NCI-H2171 (cell line): ENCODE measurements around the gene IFITM2.
A peak's percentile ranks its signal among the peaks of the same experiment; 100 is the strongest.

Experiments
- DNase-seq: peaks from one replicate; lab custom pipeline; 2025; lab: John Stamatoyannopoulos, UW

IFITM2 gene

GRCh38 chr11:293271-293851, 14.3 kb upstream of the IFITM2 start:
- DNase-seq = no peak

DNA sequence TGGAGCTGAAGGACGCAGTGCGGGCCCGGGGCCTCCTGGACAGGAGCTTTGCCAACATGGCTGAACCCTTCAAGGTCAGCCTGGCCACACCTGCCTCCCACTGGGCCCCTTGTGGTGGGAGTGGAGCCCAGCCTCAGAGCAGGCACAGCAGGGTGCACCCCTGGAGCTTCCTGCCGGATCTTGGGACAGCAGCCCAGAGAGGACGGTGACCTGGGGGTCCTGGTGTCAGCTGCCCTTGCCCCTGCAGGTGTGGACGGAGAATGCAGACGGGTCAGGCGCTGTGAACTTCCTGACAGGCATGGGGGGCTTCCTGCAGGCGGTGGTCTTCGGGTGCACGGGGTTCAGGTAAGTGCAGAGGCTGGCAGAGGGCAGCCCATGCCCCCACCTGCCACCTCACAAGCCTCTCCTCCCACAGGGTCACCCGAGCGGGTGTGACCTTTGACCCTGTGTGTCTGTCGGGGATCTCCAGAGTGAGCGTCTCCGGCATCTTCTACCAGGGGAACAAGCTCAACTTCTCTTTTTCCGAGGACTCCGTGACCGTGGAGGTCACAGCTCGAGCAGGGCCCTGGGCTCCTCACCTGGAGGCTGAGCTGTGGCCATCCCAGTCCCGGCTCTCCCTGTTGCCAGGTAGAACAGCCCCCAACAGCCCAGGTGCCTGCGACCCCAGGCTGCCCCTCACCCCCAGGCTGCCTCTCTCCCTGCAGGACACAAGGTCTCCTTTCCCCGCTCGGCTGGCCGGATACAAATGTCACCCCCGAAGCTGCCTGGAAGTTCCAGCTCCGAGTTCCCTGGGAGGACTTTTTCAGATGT, 13.6 kb upstream of the IFITM2 start:
- no peak for DNase-seq

- DNase-seq = no peak
Observed at GRCh38 chr11:294780-295179, 12.8 kb upstream of the IFITM2 start.

GRCh38 chr11:295351-296170, 12.1 kb upstream of the IFITM2 start:
- no peak for DNase-seq

- DNase-seq = no peak
Observed at GRCh38 chr11:296171-297050, 11.2 kb upstream of the IFITM2 start.

DNA sequence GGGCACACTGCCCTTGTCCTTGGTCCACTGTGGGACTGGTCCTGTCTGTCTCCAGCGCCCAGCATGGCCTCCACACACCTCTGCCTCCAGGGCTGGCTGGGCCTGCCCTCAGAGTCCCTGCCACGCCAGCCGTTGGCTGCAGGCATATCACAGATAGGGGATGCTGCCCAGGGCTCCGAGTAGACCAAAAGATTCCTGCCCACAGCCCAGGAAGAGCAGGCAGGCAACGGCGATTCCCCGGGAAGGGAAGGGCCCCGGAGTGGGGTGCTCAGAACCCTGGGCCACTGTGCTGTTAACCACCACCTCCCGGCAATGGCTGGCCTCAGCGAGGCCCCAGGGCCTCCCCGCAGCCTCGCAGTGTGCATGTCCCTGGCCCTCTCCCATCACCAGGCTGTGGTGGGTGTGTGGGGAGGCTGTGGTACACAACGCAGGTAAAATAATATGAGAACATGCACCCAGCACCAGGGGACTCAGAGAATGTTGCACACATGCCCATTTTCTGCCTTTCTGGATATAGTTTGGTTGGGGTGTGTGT, 10.5 kb upstream of the IFITM2 start:
- no peak for DNase-seq

GRCh38 chr11:297586-298405, 9.8 kb upstream of the IFITM2 start:
- no peak for DNase-seq

- no peak for DNase-seq
Observed at GRCh38 chr11:298406-299065, 9.1 kb upstream of the IFITM2 start.

- no peak for DNase-seq
Observed at GRCh38 chr11:299081-299891, 8.3 kb upstream of the IFITM2 start, which contains the start of gene IFITM5. IFITM5 (minus strand) TSS chr11:299526; CDS start chr11:299490, 36 bp downstream.

GRCh38 chr11:299951-300735, 7.5 kb upstream of the IFITM2 start:
- no peak for DNase-seq

DNA sequence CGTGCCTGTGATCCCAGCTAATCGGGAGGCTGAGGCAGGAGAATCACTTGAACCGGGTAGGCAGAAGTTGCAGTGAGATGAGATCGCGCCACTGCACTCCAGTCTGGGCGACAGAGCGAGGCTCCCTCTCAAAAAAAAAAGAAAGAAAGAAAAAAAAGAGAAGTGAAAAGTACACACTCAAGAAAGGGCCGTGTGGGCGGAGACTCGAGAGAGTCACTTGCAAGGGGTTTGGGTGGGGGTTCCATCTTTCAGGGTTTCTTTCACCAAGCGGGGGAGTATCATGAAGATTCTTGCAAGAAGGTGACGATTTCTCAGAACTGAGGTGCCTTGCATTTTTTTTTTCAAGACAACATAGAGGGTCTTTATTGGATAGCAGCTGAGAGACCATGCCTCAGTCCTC, 4.3 kb upstream of the IFITM2 start:
- no peak for DNase-seq

DNA sequence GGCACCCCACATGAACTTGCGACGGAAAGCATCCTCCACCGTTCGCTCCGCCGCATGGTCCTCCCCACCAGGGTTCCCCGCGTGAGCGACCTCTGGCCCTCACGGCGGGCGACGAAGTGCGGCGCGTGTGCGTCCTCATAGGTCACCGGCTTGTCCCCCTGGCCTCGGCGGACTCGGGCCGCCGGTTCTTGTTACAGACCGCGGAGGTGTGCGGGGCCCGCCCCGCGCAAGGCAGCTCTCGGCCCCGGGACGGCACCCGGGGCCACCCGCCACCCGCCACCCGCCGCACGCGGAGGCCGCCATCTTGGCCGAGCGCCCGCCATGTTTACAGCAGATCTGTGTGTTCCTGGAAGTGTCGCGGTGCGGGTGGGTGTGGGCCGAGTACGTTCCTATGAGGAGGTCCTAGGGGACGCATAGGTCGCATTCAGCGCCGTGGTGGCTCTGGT, 3.5 kb upstream of the IFITM2 start:
- no peak for DNase-seq

GRCh38 chr11:304915-305843, 2.4 kb upstream of the IFITM2 start:
- peak; percentile 9 for DNase-seq

DNA sequence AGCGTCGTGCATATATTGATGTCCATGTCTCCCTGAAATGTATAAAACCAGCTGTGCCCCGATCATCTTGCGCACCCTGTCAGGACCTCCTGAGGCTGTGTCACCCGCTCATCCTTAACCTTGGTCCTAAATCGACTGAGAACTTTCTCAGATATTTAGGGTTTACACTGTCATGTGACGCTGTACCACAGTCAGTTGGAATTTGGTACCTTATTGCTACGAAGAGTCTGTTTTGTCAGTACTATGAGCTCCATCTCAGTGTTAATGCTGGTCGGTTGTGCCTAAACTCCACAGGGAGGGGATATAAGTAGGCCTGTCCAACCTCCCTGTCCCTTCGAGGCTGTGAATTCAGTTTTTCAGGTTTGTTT, 1.8 kb upstream of the IFITM2 start:
- DNase-seq = no peak

- DNase-seq = no peak
Observed at GRCh38 chr11:306645-307371, 808 bp upstream of the IFITM2 start.
